DMS153 treated with DMSO at 0.1 percent for 48 hours (cell line): Measurements from ENCODE around the gene FFAR1.
"Not testable (repeated sequence)": the region's sequence is repeated elsewhere in the genome, so short reads cannot be mapped to it uniquely, and the experiment has no call there.

Experiments used
- DNase-seq: peaks from one replicate; lab custom pipeline; 2025; ENCODE audit not compliant: unreplicated experiment; lab: John Stamatoyannopoulos, UW

FFAR1 gene

DNA sequence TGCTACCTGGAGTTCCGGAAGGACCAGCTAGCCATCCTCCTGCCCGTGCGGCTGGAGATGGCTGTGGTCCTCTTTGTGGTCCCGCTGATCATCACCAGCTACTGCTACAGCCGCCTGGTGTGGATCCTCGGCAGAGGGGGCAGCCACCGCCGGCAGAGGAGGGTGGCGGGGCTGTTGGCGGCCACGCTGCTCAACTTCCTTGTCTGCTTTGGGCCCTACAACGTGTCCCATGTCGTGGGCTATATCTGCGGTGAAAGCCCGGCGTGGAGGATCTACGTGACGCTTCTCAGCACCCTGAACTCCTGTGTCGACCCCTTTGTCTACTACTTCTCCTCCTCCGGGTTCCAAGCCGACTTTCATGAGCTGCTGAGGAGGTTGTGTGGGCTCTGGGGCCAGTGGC is 11.7 kb downstream of the FFAR1 start:
- DNase-seq: not testable (repeated sequence)

DNA sequence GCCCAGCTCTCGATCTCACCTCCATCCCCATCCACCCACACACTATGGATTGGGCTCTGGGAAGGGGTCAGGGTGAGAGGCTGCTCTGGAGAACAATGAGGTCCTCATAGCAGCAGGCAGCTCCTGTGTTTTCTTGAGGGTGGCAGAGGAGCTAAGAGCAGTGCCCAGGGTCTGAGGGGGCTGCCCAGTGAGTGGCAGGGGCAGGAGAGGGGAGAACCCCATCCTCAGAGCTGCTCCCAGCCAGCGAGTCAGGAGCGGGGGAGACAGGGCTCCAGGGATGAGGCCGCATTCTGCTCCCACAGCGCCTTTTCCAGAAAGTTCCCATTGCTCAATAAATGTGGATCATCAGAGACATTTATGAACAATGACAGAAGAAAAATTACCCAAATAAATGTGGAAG is 12.4 kb downstream of the FFAR1 start:
- not testable (repeated sequence) for DNase-seq

DNA sequence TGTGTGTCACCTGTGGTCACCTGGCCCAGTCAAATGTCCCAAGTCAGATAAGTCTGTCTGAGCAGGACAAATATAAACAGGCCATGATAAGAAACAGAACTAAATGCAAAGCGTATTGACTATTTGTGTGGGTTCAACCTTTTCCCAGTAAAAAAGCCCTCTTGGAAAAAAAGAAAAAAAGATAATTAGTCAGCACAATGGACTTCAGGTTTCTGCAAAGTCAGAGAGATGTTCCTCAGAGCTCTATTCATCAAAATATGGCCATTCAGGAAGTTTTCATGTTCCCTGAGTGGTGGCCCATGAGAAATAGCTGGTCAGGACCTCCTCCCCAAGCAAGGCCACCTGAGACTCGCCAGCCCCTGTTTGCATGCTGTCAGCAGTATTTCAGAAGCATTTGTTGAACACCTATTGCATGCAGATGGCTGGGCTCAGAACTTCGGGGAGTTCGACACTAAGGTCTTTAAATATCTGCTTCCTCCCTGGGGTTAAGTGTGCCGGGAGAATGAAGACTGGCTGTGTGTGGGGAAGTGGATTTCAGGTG is 13.2 kb downstream of the FFAR1 start:
- DNase-seq: no peak

DNA sequence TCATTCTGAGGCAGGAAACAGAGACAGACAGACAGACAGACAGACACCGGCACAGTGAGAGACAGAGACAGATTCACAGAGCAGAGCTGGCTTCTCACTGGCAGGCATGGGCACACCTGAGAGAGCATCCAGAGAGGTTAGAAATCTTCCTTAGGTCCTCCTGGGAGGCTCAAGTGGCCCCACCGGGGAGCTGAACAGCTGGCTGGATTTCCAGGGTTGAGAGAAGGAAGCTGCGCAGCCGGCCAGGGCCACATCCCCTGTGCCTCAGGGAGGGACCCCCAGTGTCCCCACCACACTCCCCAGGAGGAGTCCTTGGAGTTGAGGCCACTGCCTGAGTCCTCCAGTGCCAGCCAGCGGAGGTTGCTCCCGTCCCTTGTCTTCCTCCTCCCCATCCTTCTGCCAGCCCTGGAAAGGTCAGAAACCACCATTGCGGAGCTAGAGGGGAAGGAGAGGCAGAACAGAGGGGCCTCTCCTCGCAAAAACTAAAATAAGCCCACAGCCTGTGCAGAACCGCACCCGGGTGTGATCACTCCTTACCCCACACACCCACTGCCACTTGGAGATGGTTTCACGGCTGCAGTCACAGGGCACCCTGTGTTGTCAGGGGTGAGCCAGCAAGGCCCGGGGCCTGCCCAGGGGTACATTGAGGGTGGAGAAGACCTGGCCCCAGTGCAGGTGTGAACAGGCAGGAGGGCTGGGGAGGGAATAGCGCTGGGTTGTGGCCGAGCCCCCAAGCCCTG is 14.7 kb downstream of the FFAR1 start:
- DNase-seq: no peak

DNA sequence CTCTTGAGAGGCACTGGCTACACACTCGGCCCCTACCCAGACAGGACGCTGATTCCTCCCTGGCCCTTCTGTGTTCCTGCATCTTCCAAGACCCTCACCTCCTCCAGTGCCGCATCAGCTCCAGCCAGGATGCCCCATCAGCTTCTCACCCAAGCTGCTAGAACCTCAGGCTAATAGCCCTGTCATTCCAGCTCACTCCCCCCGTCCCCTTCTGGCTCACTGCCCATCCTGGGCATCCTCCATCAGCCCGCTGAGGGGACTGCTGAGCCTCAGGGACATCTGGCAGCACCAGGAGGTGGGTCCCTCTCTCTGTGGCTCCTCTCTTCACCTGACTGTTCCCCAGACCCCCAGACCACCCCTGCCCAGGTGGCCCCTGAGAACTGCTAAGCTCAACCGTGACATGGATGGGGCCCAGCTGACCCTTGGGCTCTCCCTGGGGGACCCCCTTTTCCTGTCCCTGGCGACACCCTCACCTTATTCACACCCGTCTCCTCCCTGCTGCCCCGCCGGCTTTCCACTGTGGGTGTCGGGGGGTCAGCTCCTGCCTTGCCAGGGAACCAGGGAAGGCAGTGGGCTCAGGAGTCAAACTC is 15.4 kb downstream of the FFAR1 start:
- no peak for DNase-seq

DNA sequence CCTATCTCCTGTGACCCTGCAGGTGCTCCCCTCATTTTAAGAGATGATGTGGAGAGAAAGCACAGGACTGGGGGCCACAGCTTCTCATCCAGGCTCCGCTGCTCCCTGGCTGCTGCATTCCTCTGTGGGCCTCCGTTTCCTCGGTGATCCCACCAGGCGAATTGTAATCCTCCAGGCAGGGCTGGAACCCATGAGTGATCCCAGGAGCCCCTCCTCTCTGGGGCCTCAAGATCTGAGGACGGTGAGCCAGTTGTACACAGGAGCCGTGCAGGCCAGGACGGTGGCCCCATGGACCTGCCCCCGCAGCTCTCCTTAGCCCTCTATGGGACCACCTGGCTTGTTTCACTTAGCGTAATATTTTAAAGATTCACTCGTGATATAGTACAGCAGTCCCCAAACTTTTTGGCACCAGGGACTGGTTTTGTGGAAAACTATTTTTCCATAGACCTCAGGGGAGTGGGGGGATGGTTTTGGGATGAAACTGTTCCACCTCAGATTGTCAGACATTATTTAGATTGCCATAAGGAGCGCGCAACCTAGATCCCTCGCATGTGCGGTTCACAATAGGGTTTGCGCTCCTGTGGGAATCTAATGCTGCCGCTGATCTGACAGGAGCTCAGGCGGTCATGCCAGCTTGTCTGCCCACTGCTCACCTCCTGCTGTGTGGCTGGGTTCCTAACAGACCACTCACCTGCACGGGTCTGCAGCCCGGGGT is 16.2 kb downstream of the FFAR1 start:
- DNase-seq: no peak

DNA sequence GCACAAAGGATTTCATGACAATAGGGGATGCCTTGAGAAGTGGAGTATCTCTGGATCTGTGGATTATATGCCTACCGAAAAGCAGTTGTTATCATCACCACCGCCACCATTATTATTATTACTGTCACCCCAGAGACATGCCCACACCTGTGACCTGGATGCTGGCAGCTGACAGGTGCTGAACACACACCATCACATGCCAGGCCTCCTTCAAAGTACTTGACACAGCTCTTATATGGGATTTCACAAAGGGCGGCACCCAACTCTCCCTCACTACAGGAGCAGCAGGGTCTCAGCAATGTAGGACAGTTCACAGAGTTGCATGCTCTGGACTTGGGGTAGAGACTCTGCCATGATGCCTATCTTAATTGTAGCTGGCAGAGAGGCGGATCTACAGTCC is 17.6 kb downstream of the FFAR1 start:
- DNase-seq: no peak

DNA sequence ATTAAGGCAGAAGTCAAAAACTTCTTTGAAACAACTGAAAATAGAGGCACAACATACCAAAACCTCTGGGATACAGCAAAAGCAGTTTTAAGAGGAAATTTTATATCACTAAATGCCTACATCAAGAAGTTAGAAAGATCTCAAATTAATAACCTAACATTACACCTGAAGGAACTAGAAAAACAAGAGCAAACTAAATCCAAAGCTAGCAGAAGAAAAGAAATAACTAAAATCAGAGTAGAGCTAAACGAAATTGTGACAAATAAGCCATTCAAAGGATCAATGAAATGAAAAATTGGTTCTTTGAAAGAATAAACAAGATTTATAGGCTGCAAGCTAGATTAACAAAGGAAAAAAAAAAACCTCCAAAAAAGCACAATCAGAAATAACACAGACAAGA is 20.7 kb downstream of the FFAR1 start:
- DNase-seq: no peak

DNA sequence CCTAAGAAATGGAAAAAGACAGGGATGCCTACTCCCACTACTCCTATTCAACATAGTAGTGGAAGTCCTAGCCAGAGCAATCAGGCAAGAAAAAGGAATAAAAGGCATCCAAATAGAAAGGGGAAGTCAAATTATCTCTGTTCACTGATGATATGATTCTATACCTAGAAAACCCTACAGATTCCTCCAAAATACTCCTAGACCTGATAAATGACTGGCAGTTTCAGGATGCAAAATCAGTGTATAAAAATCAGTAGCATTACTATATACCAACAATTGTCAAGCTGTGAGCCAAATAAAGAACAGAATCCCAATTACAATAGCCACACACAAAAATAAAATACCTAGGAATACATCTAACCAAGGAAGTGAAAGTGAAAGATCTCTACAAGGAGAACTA is 21.8 kb downstream of the FFAR1 start:
- no peak for DNase-seq

DNA sequence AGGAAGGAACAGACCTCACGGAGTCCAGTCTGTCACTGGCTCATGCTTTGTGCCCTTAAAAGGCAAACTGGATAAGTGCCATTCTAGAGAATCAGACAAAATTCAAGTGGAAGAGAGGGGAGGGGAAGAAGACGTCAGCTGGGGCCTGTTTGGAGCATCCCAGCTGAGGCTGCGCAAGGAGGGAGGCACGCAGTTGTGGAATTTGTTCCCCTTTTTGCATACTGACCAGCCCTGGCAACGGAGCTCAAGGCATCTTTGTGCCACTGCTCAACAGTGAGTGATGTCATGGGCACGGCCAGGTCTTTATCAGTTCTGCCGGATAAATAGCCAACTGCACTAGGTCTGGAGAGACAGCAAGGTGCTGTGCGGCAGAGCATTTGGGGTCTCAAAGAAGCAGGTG is 23.0 kb downstream of the FFAR1 start, which contains the start of gene GPR42:
Gene GPR42, plus strand, starts transcription at position 347 of the 400 bp plus-strand sequence. CDS start 292 bp downstream, outside the sequence.
- DNase-seq: no peak

DNA sequence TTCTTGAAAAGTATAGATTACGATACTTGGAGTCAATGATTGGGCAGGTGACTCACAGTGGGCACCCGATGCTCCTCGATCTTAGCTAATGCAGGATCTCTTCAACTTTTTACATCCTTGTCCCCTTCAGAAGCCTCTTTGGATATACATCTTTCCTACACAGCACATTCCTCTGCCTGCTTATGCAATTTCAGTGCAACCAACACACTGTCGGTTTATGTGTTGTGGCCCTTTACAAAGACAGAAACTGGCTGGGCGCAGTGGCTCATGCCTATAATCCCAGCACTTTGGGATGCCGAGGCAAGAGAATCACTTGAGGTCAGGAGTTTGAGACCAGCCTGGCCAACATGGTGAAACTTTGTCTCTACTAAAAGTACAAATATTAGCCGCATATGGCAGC is 25.8 kb downstream of the FFAR1 start:
- DNase-seq: no peak

DNA sequence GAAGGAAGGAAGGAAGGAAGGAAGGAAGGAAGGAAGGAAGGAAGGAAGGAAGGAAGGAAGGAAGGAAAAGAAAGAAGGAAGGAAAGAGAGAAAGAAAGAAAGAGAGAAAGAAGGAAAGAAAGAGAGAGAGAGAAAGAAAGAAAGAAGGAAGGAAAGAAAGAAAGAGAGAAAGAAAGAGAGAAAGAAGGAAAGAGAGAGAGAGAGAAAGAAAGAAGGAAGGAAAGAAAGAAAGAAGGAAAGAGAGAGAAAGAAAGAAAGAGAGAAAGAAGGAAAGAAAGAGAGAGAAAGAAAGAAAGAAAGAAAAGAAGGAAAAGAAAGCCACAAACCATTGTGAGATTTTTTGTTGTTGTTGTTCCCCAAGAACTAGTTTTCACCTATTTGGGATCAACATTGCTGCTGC is 26.3 kb downstream of the FFAR1 start:
- DNase-seq: not testable (repeated sequence)

DNA sequence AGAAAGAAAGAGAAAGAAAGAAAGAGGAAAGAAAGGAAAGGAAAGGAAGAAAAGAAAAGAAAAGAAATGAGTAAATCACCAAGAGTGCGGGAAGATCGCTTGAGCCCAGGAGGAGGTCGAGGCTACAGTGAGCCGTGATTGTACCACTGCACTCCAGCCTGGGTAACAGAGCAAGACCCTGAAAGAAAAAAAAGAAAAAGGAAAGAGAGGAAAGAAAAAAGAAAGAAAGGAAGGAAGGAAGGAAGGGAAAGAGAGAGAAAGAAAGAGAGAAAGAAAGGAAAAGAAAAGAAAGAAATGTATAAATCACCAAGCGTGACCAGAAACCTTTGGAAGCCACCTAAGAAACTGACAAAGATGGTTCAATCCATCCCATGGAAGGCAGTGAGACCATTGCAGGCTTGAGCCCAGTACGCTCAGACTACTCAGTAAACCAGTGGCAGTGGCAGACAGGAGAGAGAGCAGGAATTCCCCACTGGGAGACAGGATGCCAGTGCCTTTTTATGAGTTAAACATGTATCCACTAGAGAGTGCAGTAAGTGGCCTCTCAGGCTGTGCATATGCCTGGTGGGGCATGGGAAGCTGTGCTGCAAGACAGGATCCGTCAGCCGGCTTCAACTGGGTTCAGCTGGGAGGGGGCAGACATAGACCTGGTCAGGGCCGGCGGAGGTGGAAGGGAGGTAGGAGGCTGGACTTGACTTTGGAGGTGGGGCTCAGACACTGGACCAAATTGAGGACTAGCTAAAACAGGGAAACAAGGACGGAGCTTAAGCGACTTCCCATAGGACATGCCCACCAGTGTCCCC is 28.0 kb downstream of the FFAR1 start:
- DNase-seq: no peak

DNA sequence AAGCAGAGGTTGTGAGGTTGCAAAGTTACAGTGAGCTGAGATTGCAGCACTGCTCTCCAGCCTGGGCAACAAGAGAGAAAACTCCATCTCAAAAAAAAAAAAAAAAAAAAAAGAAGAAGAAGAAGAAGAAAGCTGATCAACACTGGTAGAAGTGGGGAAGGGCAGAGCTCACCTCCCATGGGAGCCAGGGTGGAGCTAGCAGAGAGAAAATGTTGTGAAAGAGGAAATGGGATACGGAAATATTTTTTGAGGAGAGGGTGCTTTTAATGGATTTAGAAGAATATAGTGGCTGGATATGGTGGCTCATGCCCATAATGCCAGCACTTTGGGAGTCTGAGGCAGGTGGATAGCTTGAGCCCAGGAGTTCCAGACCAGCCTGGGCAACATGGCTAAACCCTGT is 30.0 kb downstream of the FFAR1 start:
- DNase-seq: no peak

DNA sequence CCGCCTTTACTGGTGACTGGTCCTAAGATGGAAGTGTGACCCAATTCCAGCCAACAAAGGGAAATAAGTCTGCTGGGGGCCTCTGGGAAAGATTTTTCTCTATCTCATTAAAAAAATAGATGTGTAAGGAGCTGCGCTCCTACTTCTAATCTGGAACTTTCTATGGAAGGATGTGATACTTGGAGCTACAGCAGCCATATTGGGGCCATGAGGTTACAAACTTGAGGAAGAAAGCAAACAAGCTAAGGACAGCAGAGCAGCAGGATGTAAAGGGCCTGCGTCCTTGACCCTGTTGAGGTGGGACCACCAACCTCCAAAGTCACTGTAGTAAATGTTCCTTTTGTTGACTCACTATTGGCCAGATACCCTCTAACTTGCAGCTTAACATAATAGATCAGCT is 30.7 kb downstream of the FFAR1 start:
- DNase-seq: no peak

DNA sequence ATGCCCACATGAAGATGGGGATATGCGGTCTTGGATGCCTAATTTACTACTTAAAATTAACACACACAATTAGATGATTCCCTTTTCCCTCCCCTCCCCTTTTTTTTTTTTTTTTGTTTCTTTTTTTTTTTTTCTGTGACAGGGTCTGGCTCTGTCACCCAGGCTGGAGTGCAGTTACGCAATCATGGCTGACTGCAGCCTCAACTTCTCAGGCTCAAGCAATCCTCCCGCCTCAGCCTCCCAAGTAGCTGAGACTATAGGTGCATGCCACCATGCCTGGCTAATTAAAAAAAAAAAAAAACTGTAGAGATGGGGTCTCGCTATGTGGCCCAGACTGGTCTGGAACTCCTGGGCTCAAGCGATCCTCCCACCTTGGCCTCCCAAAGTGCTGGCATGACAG is 31.8 kb downstream of the FFAR1 start:
- not testable (repeated sequence) for DNase-seq

DNA sequence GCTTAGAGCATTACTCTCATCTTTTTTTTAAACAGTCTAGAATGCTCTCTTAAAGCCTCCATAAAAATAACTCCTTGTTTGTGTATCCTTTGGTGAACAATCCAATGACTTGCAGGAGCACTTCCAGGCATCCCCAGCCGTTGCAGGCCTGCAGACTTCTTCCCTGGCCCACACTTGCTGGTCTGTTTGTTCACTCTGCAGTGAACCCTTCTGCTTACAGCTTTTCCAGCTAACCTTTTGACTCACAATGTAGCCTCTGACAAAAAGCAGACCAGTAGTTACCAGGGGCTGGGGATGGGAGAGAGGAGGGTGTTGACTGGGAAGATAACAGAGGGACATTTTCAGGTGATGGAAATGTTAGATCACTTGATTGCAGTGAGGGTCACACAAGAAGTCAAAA is 32.3 kb downstream of the FFAR1 start:
- no peak for DNase-seq

DNA sequence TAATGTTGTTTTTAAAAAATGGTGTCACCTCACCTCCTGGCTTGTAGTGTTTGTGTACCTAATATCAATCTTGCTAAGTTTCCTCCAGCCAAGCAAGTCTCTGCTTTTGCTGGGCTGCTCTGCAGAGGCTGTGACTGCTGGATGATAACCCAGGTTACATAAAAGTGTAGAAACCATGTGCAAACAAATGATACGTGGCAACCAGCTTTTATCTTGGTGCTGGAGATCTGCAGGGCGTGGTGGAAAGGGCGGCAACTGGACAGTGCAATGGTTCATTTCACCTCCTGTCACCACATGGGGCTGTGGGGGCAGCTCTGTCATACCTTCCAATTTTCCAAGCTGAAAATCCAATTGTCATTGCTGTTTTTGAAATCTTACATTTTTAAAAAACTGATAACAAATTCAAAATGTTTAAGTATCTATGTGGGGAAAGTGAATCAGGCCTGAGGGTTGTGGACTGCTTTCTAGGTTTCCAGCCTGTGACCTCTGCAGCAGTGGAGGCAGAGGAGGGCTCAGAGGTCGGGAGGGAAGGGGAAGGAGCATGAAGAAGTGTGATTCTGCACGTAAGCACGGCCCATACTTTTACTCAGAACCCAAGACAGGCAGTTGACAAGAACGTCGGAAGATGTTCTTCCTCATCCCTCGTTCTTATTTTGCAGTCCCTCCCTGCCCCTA is 32.9 kb downstream of the FFAR1 start:
- DNase-seq: no peak

DNA sequence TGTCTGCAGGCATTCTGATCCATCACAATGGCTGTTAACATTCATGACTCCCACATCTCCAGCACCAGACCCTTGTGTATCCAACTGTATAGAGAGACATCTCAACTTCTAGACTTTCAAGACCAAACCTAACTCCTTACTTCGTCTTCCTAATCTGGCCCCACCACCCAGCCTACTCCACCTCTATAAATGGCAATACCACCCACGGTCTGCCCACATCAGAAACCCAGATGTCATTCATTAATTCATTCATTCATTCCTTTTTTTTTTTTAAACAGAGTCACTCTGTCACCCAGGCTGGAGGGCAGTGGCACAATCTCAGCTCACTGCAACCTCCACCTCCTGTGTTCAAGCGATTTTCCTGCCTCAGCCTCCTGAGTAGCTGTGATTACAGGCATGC is 33.6 kb downstream of the FFAR1 start:
- DNase-seq: no peak

DNA sequence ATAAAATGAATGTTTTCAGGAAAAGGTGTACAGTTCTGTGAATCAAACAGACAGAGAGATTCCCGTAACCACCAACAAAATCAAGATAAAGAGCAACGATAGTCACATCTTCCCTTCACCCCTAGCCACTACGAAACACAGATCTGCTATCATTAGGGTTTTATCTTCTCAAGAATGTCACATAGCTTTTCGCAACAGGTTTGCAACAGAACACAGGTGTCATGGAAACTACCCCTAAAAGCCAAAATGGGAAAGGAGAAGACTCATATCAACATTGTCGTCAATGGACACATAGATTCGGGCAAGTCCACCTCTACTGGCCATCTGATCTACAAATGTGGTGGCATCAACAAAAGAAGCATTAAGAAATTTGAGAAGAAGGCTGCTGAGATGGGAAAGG is 34.2 kb downstream of the FFAR1 start:
- DNase-seq: no peak

DNA sequence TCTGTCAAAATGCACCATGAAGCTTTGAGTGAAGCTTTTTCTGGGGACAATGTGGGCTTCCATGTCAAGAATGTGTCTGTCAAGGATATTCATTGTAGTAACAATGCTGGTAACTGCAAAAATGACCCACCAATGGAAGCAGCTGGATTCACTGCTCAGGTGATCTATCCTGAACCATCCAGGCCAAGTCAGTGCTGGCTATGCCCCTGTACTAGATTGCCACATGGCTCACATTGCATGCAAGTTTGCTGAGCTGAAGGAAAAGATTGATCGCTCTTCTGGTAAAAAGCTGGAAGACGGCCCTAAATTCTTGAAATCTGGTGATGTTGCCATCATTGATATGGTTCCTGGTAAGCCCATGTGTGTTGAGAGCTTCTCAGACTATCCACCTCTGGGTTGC is 35.8 kb downstream of the FFAR1 start:
- DNase-seq: no peak
